Coronary artery (tissue), 2 donors: ENCODE results near the gene STRN4.
A peak's percentile ranks its signal among the peaks of the same experiment; 100 is the strongest.
"Not testable (repeated sequence)": the region's sequence is repeated elsewhere in the genome, so short reads cannot be mapped to it uniquely, and the experiment has no call there.

ENCODE experiments used
- DNase-seq: peaks from one replicate; pipeline ENCODE4 v3.0.0-alpha.2; 2017; ENCODE audit warnings: low spot score
- H3K27ac ChIP-seq, 2 donors: fragments of 200-600 bp; sonication (generic); one replicate each; pipeline ENCODE4 v1.5.1; 2016 to 2019
- H3K4me3 ChIP-seq: fragments of 200-600 bp; sonication (generic); 2 replicates; pipeline ENCODE4 v1.5.1; 2016; ENCODE audit warnings: mild to moderate bottlenecking, moderate library complexity
- TF ChIP-seq, protein P1 (sequence below): fragments of 200-600 bp; sonication (generic); IDR thresholded peaks from one replicate; pipeline ENCODE4 v1.5.1; 2019; ENCODE audit warnings: antibody characterized with exemption

Gene STRN4

DNA sequence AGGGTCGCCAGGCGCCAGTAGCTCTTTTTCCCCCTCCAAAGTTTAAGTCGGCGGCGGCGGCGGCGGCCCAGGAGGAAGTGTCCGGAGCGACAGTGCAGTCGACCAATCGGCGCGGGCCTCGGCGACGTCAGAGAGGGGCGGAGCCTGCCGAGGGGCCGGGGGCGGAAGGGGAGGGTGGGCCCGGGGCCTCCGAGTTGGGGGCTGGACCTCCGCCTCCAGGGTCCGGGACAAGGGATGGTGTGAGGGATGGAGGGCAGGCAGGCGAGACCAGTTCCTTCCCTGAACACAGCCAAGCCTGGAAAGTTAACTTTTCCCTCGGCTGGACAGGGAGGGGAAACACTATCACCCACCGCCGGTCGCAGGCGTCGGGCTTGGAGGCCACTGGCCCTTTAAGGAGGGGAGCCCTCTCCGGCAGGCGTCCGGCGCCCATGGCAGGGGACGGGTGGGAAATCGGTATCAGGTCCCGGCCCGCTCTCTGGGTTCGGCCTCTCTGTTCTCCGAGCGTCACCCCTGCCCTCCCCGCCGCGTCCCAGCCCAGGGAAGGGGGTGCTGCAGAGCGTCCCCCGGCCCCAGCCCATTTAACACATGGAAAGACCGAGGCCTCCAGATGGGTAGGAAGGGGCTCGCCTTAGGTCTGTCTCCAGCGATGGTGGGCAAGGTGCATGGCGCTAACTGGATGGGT lies 29.1 kb downstream of the STRN4 start, which contains the start of gene PRKD2:
Gene PRKD2, minus strand, starts transcription at position 81 of the 682 bp plus-strand sequence. CDS start 744 bp downstream, outside the sequence.
- Histone ChIP-seq H3K27ac (peak within 1 kb of the TSS; percentile 92 to 97), H3K4me3 (peak within 1 kb of the TSS; percentile 95)
- TF ChIP-seq, protein P1, sequence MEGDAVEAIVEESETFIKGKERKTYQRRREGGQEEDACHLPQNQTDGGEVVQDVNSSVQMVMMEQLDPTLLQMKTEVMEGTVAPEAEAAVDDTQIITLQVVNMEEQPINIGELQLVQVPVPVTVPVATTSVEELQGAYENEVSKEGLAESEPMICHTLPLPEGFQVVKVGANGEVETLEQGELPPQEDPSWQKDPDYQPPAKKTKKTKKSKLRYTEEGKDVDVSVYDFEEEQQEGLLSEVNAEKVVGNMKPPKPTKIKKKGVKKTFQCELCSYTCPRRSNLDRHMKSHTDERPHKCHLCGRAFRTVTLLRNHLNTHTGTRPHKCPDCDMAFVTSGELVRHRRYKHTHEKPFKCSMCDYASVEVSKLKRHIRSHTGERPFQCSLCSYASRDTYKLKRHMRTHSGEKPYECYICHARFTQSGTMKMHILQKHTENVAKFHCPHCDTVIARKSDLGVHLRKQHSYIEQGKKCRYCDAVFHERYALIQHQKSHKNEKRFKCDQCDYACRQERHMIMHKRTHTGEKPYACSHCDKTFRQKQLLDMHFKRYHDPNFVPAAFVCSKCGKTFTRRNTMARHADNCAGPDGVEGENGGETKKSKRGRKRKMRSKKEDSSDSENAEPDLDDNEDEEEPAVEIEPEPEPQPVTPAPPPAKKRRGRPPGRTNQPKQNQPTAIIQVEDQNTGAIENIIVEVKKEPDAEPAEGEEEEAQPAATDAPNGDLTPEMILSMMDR: no peak

DNA sequence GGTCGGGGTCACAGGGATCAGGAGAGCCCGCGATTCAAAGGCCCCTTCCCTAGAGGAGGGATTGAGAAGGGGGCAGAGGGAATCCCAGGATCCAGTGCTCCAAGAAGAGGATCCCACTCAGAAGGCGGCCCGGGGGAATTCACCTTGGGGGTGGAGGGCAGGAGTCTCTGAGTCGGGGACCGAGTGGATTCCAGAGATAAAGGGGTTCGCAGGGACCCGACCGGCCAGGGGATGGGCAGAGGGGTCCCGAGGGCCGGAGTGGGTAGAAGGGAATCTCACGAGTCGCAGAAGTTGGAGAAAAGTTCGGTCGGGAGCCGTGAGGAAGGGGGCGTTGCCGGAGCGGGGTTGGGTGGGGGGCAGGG lies 29.6 kb downstream of the STRN4 start:
- TF ChIP-seq, protein P1: no peak
- Histone ChIP-seq H3K27ac (peak overlapping the region; percentile 92 to 97), H3K4me3 (peak overlapping the region; percentile 95)

More for the DNA sequence above, 29.1 kb downstream of the STRN4 start, which contains the start of gene PRKD2:
- DNase-seq: peak; percentile 93

DNA sequence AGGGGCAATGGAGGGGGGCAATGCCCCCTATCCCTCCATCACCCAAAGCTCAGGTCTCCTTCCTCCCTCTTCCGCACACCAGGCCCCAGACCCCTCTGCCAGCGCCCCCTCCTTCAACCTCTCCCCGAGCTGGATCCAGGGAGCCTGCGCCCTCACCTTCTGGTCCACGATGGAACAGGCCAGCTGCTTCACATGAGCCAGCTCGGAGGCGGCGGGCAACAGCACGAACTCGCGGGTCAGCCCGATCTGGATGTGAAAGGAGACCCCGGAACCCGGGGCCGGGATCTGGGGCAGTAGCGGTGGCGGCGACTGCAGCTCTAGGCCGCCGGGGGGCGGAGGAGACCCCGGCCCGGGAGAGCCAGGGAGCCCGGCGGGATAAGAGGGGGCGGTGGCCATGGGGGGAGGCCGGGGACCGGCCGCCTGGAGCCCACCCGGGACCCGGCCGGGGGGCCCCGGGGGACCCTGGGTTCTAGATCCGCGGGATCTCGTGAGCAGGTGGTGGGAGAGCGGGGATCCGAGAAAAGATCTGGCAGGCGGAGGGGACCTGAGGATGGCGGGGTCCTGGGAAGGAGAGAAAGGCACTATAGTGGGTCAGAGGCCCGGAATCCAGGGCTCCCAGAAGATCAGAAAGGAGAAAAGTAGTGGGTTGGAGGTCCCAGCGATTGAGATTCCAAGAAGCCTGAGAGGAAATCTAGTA lies 30.1 kb downstream of the STRN4 start:
- TF ChIP-seq, protein P1: no peak
- DNase-seq: peak; percentile 75
- Histone ChIP-seq H3K27ac (peak overlapping the region; percentile 92 to 97), H3K4me3 (peak overlapping the region; percentile 95)

More for the DNA sequence above, 29.6 kb downstream of the STRN4 start:
- peak; percentile 77 for DNase-seq

DNA sequence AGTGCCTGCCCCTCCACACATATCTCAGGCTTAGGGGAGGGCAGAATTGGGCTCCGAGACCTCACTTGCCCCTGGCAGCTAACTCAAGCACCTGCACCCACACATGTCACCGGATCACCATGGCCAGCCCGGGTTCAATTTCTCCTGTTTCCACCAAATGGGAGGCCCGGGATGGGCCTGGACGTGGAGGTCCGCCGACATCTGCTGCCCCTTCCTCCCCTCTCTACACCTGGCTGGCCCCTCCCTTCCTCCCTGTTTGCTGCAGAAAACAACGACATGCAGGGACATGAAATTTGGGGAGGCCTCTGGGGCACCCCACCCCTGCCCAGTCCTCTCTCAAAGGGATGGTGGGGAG lies 30.7 kb downstream of the STRN4 start:
- H3K4me3 ChIP-seq: peak overlapping the region; percentile 95
- DNase-seq: peak; percentile 73
- H3K27ac ChIP-seq: peak overlapping the region; percentile 92 to 97
- TF ChIP-seq, protein P1: no peak

DNA sequence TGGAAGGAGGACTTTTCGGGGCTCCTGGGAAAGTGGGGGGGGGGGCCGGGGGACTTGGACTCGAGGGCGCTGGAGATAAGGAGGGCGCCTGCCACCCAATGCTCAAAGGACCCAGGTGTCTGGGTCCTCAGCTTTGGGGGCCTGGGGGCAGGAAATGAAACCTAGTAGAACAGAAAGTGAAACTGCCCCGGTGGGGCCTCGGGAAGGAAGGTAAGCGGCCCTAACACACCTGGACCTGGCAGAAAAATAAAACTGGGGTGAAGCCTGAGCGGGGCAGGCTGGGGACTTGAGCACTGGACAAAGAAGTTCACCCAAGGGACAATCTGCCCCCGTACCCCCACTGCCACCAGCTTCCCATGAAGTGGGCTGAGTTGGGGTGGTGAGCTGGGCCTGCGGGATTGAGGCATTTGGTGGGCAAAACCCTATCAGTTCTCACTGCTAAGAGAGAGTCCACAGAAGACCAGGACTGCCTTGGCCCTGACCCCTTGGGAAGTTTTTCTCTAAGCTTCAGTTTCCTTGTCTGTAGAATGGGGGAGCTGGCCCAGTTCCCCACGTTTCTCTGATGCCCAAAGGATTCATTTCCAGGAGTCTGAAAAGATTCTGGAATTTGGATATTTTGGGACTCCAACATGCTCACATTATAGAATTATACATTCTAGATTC lies 31.7 kb downstream of the STRN4 start:
- peak overlapping the region; percentile 79 to 90 for H3K27ac ChIP-seq
- DNase-seq: peak; percentile 80
- H3K4me3 ChIP-seq: peak overlapping the region; percentile 95
- TF ChIP-seq, protein P1: no peak

DNA sequence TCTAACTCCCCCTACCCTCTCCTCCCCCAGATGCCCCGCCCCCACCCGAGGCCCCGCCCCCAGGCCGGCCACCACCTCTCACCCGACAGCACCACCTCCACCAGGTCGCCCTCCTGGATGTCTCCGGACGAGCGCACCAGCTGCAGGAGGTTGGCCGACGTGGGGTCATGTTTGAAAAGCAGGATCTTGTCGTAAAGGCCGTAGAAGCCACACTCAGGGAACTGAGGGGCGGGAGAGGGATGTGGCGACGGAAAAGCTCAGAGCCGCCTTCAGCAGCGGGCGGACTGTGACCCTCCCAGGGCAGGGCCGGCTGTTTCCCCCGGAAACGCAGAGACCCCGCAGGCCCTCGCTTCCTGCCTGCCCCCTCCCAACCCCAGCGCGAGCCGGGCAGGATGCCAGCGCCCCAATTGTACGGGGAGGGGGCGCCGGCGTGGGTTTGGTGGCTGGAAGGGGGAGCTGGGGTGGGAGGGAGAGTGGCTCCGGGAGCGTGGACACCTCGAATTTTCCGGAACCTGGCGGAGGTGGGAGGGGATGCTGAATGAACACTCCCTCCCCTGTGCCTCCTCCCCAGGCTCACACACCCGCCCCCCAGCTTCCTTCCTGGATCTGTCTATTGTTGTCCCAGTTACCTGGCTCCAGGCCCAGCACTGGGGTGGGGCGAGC lies 32.3 kb downstream of the STRN4 start:
- peak overlapping the region; percentile 95 for H3K4me3 ChIP-seq
- TF ChIP-seq, protein P1: no peak
- peak overlapping the region; percentile 79 to 90 for H3K27ac ChIP-seq
- peak; percentile 91 for DNase-seq

DNA sequence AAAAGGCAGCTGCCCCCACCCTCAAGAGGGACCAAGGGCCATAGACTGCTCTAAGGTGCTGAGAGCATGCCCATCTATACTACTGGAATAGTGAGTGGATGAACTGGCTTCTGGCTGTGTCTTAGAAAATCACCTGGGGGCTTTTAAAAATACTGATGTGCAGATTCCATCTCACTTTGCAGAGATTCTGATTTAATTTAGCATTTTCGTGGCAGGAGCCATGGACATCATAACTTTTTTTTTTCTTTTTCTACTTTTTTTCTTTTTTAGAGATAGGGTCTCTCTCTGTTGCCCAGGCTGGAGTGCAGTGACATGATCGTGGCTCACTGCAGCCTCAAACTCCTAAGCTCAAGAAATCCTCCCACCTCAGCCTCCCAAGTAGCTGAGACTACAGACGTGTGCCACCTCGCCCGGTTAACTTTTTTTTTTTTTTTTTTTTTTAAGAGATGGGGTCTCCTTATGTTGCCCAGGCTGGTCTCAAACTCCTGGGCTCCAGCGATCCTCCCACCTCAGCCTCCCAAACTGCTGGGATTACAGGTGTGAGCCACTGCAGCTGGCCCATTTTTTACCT lies 33.4 kb downstream of the STRN4 start:
- not testable (repeated sequence) for DNase-seq, H3K4me3 ChIP-seq, H3K27ac ChIP-seq
